HG03571 (cell line): ENCODE measurements around the gene CD34.

Experiments used
- ATAC-seq: cut with Tn5 transposase; IDR thresholded peaks from one replicate; pipeline ENCODE4 v1.9.1; 2021; ENCODE audit not compliant: unreplicated experiment

CD34 gene

DNA sequence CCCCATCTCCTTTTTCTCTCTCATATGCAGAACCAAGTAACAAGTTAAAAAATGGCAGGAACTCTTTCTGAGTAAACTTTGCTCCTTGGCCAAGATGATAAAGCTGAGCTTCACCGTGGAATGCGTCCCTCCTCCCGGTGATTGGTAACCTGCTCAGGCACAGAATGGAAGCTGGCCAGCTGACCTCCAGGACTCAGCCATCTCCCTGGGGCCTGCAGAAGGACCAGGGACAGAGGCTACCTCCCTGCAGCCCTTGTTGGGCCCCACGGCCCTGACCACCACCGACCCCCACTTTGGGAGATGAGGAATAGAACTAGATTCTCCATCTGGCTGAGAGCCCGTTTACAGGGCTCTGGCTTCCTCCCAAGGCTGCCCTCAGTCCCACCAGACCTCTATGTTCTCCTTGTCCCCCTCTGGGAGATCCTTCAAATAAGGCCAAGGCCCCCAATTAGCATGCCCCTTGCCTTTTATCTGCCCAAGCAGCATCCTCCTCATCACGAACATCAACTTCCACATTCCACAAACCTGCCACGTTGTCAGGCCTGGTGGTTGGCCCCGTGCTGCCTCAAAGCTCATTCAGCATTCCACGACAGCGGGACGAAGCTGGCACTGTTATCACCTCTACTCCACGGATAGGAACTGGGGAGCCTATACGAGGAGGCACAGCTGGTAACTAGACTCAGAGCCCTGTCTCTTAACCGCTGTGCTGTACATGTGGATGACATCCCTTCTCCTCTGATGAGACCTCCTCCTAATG lies 74.2 kb downstream of the CD34 start:
- ATAC-seq: no peak

DNA sequence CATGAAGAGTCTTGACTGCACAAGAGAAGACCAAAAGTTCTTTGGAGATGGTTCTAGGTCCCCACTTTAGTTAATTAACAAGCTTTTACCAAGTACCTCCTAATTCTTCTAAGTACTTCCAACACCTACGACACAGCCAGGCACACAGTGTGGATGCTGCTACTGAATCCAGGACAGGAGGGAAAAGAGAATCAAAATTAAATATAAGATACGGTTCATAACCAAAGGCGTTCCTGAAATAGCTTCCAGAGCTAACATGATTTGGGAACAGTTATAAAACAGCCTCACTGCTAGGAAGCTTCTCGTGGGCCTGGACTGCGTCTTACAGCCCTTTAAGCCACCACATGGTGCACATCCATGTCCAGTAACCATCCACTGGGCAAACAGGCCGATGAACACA lies 75.0 kb downstream of the CD34 start:
- ATAC-seq: no peak

DNA sequence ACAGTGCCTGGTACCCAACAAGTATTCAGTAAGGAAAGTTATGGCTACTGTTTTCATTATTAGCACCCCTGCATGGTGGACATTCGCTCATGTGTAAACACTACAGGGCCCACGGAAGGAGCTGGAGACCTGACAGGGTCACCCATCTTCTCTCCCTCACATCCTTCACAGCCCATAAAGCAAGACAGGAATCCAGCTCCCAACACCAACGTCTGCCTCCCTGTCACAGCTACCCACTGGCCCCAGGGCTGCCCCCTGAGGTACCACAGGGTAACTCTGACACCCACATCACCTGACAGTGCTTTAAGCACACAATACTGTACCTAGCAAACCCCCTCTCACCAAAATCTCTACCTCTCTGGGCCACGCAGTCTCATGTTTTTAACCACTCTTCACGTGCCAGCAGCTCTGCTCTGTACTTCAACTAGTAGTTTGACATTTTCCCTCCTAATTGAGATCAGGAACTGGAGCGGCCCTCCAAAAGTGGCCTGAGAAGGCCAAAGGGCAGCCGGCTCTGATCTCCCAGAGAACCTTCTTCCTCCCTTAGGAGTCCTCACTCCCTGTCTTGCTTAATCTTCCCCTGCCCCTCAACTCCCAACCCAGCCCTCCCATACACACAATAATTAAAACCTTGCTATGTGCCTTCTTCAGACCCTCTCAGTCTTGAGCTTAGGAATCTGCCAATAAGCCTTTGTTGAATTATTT lies 76.8 kb downstream of the CD34 start:
- ATAC-seq: no peak

DNA sequence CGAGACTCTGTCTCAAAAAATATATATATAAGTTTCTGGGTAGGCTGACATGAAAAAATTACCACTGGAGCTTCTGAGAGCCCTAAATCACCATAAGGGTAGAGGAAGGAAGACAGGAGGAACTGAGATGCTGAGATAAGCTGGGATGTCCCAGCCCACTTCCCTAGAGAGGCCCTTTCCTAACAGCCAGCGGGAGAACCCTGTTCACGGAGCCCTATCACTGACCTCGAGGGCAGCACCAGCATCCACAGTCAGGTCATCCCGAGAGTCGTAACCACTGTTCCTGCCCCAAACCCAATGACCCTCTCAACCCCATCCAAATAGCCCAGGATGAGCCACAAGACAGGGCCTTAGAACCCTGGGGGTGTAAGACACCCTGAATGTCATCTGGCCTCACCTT lies 77.5 kb downstream of the CD34 start:
- ATAC-seq: no peak

DNA sequence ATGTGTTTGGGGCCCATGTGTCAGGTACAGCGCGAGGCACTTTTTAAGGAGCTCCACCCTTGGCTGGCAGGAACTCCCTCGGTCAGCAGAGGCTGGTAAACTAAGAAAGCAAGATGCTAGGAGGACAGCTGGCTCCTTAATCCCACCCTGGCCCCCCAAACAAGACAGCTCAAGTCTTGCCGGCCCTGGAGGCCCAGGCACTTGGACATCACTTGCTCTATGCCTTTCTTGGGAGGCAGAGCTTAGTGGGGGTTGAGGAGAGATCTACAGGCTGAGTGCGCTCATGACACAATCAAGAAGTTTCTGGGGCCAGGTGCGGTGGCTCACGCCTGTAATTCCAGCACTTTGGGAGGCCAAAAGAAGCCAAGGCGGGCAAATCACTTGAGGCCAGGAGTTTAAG lies 78.1 kb downstream of the CD34 start:
- no peak for ATAC-seq

DNA sequence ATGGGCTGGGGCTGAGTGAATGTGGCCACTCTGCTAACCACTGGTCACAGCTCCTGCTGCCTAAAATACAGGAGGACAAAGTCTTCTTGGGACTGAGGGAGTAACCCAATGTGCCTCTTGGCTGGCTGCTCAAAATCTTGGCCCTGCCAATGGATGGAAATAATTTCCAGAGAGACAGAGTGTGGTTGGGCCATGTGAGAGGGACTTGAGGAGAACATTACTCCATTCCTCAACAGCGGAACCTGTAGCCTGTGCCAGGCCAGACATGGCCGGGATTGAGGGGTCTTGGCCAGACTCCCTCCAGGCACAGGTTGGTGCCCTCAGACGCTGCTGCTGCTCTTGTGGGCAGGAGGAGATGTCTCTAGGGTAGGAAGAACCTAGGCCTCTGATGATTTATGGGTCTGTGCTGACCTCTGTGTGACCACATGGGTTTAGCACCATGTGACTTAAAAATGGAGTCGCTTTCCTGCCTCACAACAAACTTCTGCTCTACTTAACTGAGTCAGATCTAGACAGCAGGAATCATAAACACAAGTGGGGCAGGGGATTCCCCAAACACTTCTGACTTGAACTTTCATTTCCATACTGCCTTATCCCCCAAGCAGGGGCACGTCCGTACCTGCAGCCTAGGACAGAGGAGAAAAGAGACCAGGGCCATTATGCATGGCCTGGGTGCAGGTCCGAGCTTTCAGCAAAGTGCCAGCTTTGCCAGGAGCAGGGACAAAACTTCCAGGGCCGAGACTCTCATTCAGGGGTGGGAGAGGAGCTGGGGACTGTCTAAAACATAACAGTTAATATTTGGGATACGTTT lies 79.2 kb downstream of the CD34 start:
- ATAC-seq: peak; percentile 83
